CD4-positive, CD25-positive, alpha-beta regulatory T cell (primary cell): Measurements from ENCODE around the gene NGLY1. TPM values are rescaled to one million over a fixed set of nuclear protein-coding genes. Genes with fewer than 3 reads are reported as not detected.
A peak's percentile ranks its signal among the peaks of the same experiment; 100 is the strongest.

ENCODE experiments used
- ATAC-seq, 2 donors: fragments of 150-1000 bp; cut with Tn5 transposase; one replicate each; pipeline ENCODE4 v1.10.0; 2021; ENCODE audit warnings: low read depth in 2 of 2, moderate number of reproducible peaks in 2 of 2, moderate library complexity in 1 of 2
- DNase-seq, 3 donors: peaks; one replicate each; pipeline versions ENCODE4 v3.0.0 to v3.0.0-alpha.2; 2012 to 2022; ENCODE audit warnings: mixed read lengths in 1 of 3
- H3K27ac ChIP-seq: one replicate; pipeline ENCODE4 v1.7.0; 2013; ENCODE audit warnings: mild to moderate bottlenecking, low read length; ENCODE audit not compliant: insufficient read depth, poor library complexity, severe bottlenecking
- H3K27me3 ChIP-seq: one replicate; pipeline ENCODE4 v1.7.0; 2013; ENCODE audit warnings: low read length; ENCODE audit not compliant: control insufficient read depth, insufficient read depth
- H3K36me3 ChIP-seq: one replicate; pipeline ENCODE4 v1.7.0; 2013; ENCODE audit warnings: mild to moderate bottlenecking, low read length, moderate library complexity; ENCODE audit not compliant: control insufficient read depth, insufficient read depth
- H3K4me1 ChIP-seq: 2 replicates; pipeline ENCODE4 v1.7.0; 2013; ENCODE audit warnings: mild to moderate bottlenecking, low read length; ENCODE audit not compliant: insufficient read depth, control insufficient read depth, poor library complexity, severe bottlenecking
- H3K4me3 ChIP-seq: one replicate; pipeline ENCODE4 v1.7.0; 2013; ENCODE audit warnings: low read depth, mild to moderate bottlenecking, low read length, moderate library complexity
- H3K9me3 ChIP-seq, 2 experiments: 1 replicate in 1 of 2; 2 replicates in 1 of 2; pipeline ENCODE4 v1.7.0; 2013; ENCODE audit warnings: low read length in 2 of 2, mild to moderate bottlenecking in 1 of 2, moderate library complexity in 1 of 2; ENCODE audit not compliant: control insufficient read depth in 2 of 2
- H3K27ac Mint-ChIP-seq, 3 donors: one replicate each; pipeline ENCODE4 v1.8.0; 2020 to 2022; ENCODE audit warnings: mild to moderate bottlenecking in 3 of 3, mixed read lengths in 3 of 3, moderate library complexity in 2 of 3
- H3K27me3 Mint-ChIP-seq: one replicate; pipeline ENCODE4 v1.8.0; 2022; ENCODE audit warnings: mild to moderate bottlenecking, mixed read lengths
- H3K36me3 Mint-ChIP-seq: one replicate; pipeline ENCODE4 v1.8.0; 2020; ENCODE audit warnings: mixed read lengths
- H3K4me1 Mint-ChIP-seq, 4 donors: one replicate each; pipeline ENCODE4 v1.8.0; 2020 to 2022; ENCODE audit warnings: mixed read lengths in 4 of 4, mild to moderate bottlenecking in 1 of 4
- H3K4me3 Mint-ChIP-seq, 4 donors: one replicate each; pipeline ENCODE4 v1.8.0; 2020 to 2022; ENCODE audit warnings: mild to moderate bottlenecking in 4 of 4, mixed read lengths in 4 of 4, moderate library complexity in 3 of 4
- H3K9me3 Mint-ChIP-seq, 7 donors: one replicate each; pipeline ENCODE4 v1.8.0; 2020 to 2022; ENCODE audit warnings: mixed read lengths in 7 of 7, mild to moderate bottlenecking in 3 of 7, moderate library complexity in 2 of 7
- polyA plus RNA-seq, 4 donors: library from polyadenylated mRNA; unstranded; fragments of 300-500 nt; fragmentation: Illumina TruSeq; gene quantifications; one replicate each; pipeline ENCODE4 v1.2.3, GENCODE V29; 2021
- total RNA-seq: library from RNA; stranded (reverse); gene quantifications from one replicate; pipeline ENCODE4 v1.2.3, GENCODE V29; 2022

NGLY1 gene
- total and polyA plus RNA-seq, 5 donors from 2014 or later: 36.8 to 71.7 (median 42.1) TPM

GRCh38 chr3:25724948-25725645 is 58.1 kb downstream of the NGLY1 start:
- DNase-seq: no peak
- no peaks in the 10 kb centered on the region for H3K27me3 Mint-ChIP-seq
- H3K27ac Mint-ChIP-seq: peak overlapping the region in 1 of 3 donors; percentile 18
- H3K4me3 Mint-ChIP-seq: no peak overlapping the region
- Histone ChIP-seq H3K4me3 (no peak overlapping the region), H3K36me3 (peaks cover 42% of the 10 kb centered on the region), H3K27ac (no peak overlapping the region), H3K4me1 (no peaks in the 10 kb centered on the region), H3K27me3 (no peaks in the 10 kb centered on the region), H3K9me3 (no peaks in the 10 kb centered on the region)
- peaks cover 36% of the 10 kb centered on the region for H3K36me3 Mint-ChIP-seq
- peaks cover 0 to 10% (median 5%) of the 10 kb centered on the region in 4 donors for H3K4me1 Mint-ChIP-seq
- no peaks in the 10 kb centered on the region for H3K9me3 Mint-ChIP-seq
- no peak for ATAC-seq

- DNase-seq (no peak), ATAC-seq (no peak)
- Histone ChIP-seq H3K36me3 (peaks cover 33% of the 10 kb centered on the region), H3K4me3 (no peak overlapping the region), H3K9me3 (no peaks in the 10 kb centered on the region), H3K27ac (no peak overlapping the region), H3K27me3 (no peaks in the 10 kb centered on the region), H3K4me1 (no peaks in the 10 kb centered on the region)
- no peak overlapping the region for H3K4me3 Mint-ChIP-seq
- no peaks in the 10 kb centered on the region for H3K9me3 Mint-ChIP-seq
- peak overlapping the region in 1 of 3 donors; percentile 25 for H3K27ac Mint-ChIP-seq
- H3K27me3 Mint-ChIP-seq: no peaks in the 10 kb centered on the region
- peaks cover 0 to 10% (median 4%) of the 10 kb centered on the region in 4 donors for H3K4me1 Mint-ChIP-seq
- peaks cover 28% of the 10 kb centered on the region for H3K36me3 Mint-ChIP-seq
Observed at GRCh38 chr3:25723802-25724201, 59.4 kb downstream of the NGLY1 start.

- H3K4me1 Mint-ChIP-seq: peaks cover 0 to 4% (median 1%) of the 10 kb centered on the region in 4 donors
- DNase-seq (no peak), ATAC-seq (no peak)
- no peak overlapping the region for H3K27ac Mint-ChIP-seq
- Histone ChIP-seq H3K4me3 (no peak overlapping the region), H3K27ac (no peak overlapping the region), H3K9me3 (no peaks in the 10 kb centered on the region), H3K4me1 (no peaks in the 10 kb centered on the region), H3K27me3 (no peaks in the 10 kb centered on the region), H3K36me3 (no peaks in the 10 kb centered on the region)
- H3K4me3 Mint-ChIP-seq: no peak overlapping the region
- H3K27me3 Mint-ChIP-seq: no peaks in the 10 kb centered on the region
- H3K9me3 Mint-ChIP-seq: peaks cover 0 to 3% (median 0%) of the 10 kb centered on the region in 7 donors
- H3K36me3 Mint-ChIP-seq: peaks cover 10% of the 10 kb centered on the region
Observed at GRCh38 chr3:25719321-25719720, 63.9 kb downstream of the NGLY1 start.

GRCh38 chr3:25713341-25713985 is 69.8 kb downstream of the NGLY1 start:
- no peaks in the 10 kb centered on the region for H3K36me3 ChIP-seq
- H3K4me3 Mint-ChIP-seq: no peak overlapping the region
- no peaks in the 10 kb centered on the region for H3K4me1 Mint-ChIP-seq
- no peaks in the 10 kb centered on the region for H3K27me3 ChIP-seq
- H3K27ac Mint-ChIP-seq: no peak overlapping the region
- H3K9me3 Mint-ChIP-seq: peaks cover 0 to 3% (median 2%) of the 10 kb centered on the region in 7 donors
- ATAC-seq: no peak
- no peaks in the 10 kb centered on the region for H3K9me3 ChIP-seq
- H3K36me3 Mint-ChIP-seq: peaks cover 3% of the 10 kb centered on the region
- no peak overlapping the region for H3K27ac ChIP-seq
- peaks cover 18% of the 10 kb centered on the region for H3K27me3 Mint-ChIP-seq
- no peak for DNase-seq
- no peak overlapping the region for H3K4me3 ChIP-seq
- H3K4me1 ChIP-seq: no peaks in the 10 kb centered on the region

GRCh38 chr3:25711090-25711489 is 72.2 kb downstream of the NGLY1 start:
- Histone ChIP-seq H3K36me3 (no peaks in the 10 kb centered on the region), H3K27ac (no peak overlapping the region), H3K9me3 (no peaks in the 10 kb centered on the region), H3K27me3 (peaks cover 7% of the 10 kb centered on the region), H3K4me1 (no peaks in the 10 kb centered on the region), H3K4me3 (no peak overlapping the region)
- no peaks in the 10 kb centered on the region for H3K36me3 Mint-ChIP-seq
- H3K9me3 Mint-ChIP-seq: peaks cover 0 to 2% (median 0%) of the 10 kb centered on the region in 7 donors
- peaks cover 30% of the 10 kb centered on the region for H3K27me3 Mint-ChIP-seq
- no peak overlapping the region for H3K4me3 Mint-ChIP-seq
- H3K27ac Mint-ChIP-seq: no peak overlapping the region
- no peak for DNase-seq
- ATAC-seq: no peak
- H3K4me1 Mint-ChIP-seq: no peaks in the 10 kb centered on the region

- Histone ChIP-seq H3K4me1 (no peaks in the 10 kb centered on the region), H3K9me3 (no peaks in the 10 kb centered on the region), H3K27ac (no peak overlapping the region), H3K36me3 (no peaks in the 10 kb centered on the region), H3K4me3 (no peak overlapping the region), H3K27me3 (peaks cover 10% of the 10 kb centered on the region)
- H3K4me1 Mint-ChIP-seq: no peaks in the 10 kb centered on the region
- H3K27ac Mint-ChIP-seq: no peak overlapping the region
- no peaks in the 10 kb centered on the region for H3K36me3 Mint-ChIP-seq
- ATAC-seq (no peak), DNase-seq (no peak)
- H3K27me3 Mint-ChIP-seq: peaks cover 36% of the 10 kb centered on the region
- H3K4me3 Mint-ChIP-seq: no peak overlapping the region
- peaks cover 0 to 4% (median 0%) of the 10 kb centered on the region in 7 donors for H3K9me3 Mint-ChIP-seq
Observed at GRCh38 chr3:25708036-25708435, 75.2 kb downstream of the NGLY1 start.

GRCh38 chr3:25707268-25707926 is 75.8 kb downstream of the NGLY1 start:
- no peaks in the 10 kb centered on the region for H3K9me3 ChIP-seq
- peaks cover 12% of the 10 kb centered on the region for H3K27me3 ChIP-seq
- Mint-ChIP-seq H3K4me1 (no peaks in the 10 kb centered on the region), H3K4me3 (no peak overlapping the region), H3K27me3 (peaks cover 40% of the 10 kb centered on the region), H3K27ac (no peak overlapping the region), H3K9me3 (peaks cover 0 to 4% (median 0%) of the 10 kb centered on the region in 7 donors), H3K36me3 (no peaks in the 10 kb centered on the region)
- H3K36me3 ChIP-seq: no peaks in the 10 kb centered on the region
- H3K4me1 ChIP-seq: no peaks in the 10 kb centered on the region
- H3K4me3 ChIP-seq: no peak overlapping the region
- ATAC-seq: no peak
- DNase-seq: no peak
- no peak overlapping the region for H3K27ac ChIP-seq
